ENCODE results near the gene LDAH.

GRCh38 chr2:20649576-20649975, 173.3 kb downstream of the LDAH start:
- TF ChIP-seq MYC (IDR thresholded peaks at IDR 0.05; ENCODE audit: low read depth, low read length) = no peak
- TF ChIP-seq CTCF (IDR thresholded peaks at IDR 0.05; ENCODE audit: extremely low read depth in 1 of 2, insufficient read depth in 1 of 2, low read depth in 1 of 2, low read length in 2 of 2) = no peak
- no peak for TF ChIP-seq POLR2AphosphoS5 (IDR thresholded peaks at IDR 0.05; ENCODE audit: insufficient read depth, low read depth, low read length)
- TF ChIP-seq POLR2A (IDR thresholded peaks at IDR 0.05; ENCODE audit: low read depth, low read length) = no peak
- no peak for TF ChIP-seq EZH2 (IDR thresholded peaks at IDR 0.05; ENCODE audit: borderline replicate concordance, low read depth, low read length, severe bottlenecking)
- no peak for TF ChIP-seq MAX (IDR thresholded peaks at IDR 0.05; ENCODE audit: insufficient read depth, insufficient read length)
- TF ChIP-seq JUN (IDR thresholded peaks at IDR 0.05; ENCODE audit: borderline replicate concordance, insufficient read depth, insufficient read length, low read depth) = no peak

Measured in endothelial cell of umbilical vein (primary cell).